ENCODE data around the gene IL31RA.

IL31RA gene

DNA sequence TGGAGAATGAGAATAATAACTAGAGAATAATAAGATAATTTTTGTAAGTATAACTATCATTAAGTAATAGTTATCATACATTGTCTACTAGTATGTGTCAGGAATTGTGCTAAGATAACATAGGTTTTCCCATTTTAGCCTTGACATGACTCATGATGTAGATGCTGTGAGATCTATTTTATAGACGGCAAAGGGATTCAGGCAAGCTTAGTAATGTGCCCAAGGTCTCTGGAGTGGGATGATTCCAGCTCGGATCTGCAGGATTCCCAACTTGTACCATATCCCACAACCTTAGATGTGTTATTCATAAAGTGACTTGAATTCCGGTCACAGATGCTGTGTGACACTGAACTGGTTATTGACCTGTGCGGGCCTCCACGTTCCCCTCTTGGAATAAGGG is 51.5 kb downstream of the IL31RA start:
- ATAC-seq (no peak), DNase-seq (no peak)
- peak overlapping the region; percentile 39 for H3K4me3 Mint-ChIP-seq
- H3K4me1 Mint-ChIP-seq: peaks cover 44% of the 10 kb centered on the region
- no peaks in the 10 kb centered on the region for H3K36me3 Mint-ChIP-seq (ENCODE audit: low read depth)
- H3K27ac Mint-ChIP-seq: no peak overlapping the region
- H3K9me3 Mint-ChIP-seq: no peaks in the 10 kb centered on the region
- H3K27me3 Mint-ChIP-seq: peaks cover 18% of the 10 kb centered on the region

DNA sequence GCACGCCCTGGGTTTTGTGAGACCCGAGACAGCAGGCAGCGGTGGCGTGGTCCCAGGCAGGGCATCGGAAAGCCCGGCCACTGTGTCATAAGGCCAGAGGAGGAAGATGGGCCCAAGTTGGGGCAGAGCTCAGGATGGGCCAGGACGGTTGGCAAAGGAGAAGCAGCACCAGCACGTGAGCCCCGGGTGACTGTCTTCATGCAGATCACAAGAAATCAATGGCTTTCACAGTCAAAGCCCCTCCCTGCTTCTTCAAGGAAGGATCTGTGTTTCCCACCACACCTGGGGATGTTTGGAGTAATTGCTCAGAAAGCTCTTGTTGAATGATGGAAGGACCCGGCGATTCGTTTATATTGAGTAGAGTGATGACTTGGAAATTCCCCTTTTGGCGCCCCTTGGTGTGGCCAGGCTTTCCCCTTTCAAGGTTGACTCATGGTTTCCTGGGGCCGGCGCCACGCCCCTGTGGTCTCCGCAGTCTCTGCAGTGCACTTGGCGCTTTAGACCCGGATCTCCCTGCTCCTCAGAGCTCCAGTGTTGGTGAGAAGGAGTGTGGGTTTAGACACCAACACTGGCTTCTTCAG is 52.1 kb downstream of the IL31RA start:
- Mint-ChIP-seq H3K4me3 (peak overlapping the region; percentile 44), H3K27ac (peak overlapping the region; percentile 74)

DNA sequence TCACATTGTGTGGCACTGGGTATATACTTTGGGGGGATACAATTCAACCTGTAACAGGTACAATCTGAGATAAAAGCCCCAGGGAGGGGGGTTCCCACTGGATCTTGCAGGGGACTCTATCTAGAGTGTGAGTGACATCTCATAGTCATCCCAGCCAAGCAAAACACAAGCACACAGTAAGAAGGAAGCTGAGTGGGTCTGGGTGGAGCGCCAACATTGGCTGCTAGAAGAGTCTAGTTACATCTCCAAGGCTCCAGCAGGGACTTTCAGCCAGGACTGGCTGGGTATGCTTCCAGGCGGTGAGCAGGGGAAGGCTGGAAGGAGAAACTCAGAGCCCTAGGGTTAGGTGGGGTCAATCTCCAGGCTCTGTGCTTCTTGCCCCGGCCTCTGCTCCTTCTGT is 53.0 kb downstream of the IL31RA start:
- Mint-ChIP-seq H3K4me1 (peaks cover 40% of the 10 kb centered on the region), H3K27ac (no peak overlapping the region), H3K4me3 (no peak overlapping the region)

More for the DNA sequence above, 52.1 kb downstream of the IL31RA start:
- peak; percentile 93 for ATAC-seq
- Mint-ChIP-seq H3K9me3 (no peaks in the 10 kb centered on the region), H3K27me3 (peaks cover 18% of the 10 kb centered on the region), H3K4me1 (peaks cover 41% of the 10 kb centered on the region), H3K36me3 (ENCODE audit: low read depth) (no peaks in the 10 kb centered on the region)
- peak; percentile 84 for DNase-seq

DNA sequence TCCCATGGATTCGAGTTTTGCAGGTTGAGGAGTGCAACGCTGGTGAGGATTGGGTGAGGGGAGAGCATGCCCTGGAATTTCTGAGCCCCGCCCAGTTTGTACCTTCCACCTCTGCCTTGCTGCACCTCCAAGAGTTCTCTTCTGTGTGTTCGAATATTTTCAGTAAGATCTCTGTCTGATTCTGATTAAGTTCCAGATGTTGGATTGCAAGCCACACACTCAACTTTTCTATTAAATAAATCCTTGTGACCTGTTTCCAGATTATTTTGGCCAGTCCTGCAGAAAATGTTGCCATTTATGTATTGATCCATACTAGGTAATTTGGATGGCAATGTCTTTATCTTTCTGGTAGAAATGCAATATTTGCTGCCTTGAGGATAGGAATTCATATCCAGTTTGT is 54.1 kb downstream of the IL31RA start:
- Mint-ChIP-seq H3K4me1 (peaks cover 29% of the 10 kb centered on the region), H3K4me3 (no peak overlapping the region), H3K27ac (no peak overlapping the region), H3K36me3 (ENCODE audit: low read depth) (no peaks in the 10 kb centered on the region), H3K27me3 (peaks cover 17% of the 10 kb centered on the region), H3K9me3 (peaks cover 3% of the 10 kb centered on the region)
- DNase-seq (no peak), ATAC-seq (no peak)

More for the DNA sequence above, 53.0 kb downstream of the IL31RA start:
- DNase-seq (no peak), ATAC-seq (no peak)
- Mint-ChIP-seq H3K9me3 (no peaks in the 10 kb centered on the region), H3K27me3 (peaks cover 18% of the 10 kb centered on the region), H3K36me3 (ENCODE audit: low read depth) (no peaks in the 10 kb centered on the region)

DNA sequence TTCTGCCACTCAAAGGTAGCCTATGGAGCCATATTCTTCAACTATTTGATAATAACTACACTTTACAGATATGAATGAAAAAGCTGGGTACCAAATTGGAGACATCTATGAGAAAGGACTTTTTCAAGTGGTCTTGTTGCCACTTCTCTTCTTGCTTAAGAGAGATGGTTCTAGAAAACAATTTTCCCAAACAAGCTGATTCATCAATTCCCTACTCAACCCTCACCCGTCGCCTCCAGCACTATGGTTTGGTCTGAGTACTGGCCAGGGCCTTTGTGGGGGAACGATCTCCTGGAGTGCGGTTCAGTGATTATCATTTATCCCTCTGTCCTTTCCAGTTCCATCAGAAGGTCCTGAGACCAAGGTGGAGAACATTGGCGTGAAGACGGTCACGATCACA is 56.8 kb downstream of the IL31RA start:
- H3K4me3 Mint-ChIP-seq: no peak overlapping the region
- ATAC-seq: no peak
- peaks cover 3% of the 10 kb centered on the region for H3K9me3 Mint-ChIP-seq
- H3K27ac Mint-ChIP-seq: no peak overlapping the region
- H3K36me3 Mint-ChIP-seq (ENCODE audit: low read depth): no peaks in the 10 kb centered on the region
- peaks cover 16% of the 10 kb centered on the region for H3K27me3 Mint-ChIP-seq
- no peak for DNase-seq
- H3K4me1 Mint-ChIP-seq: peaks cover 27% of the 10 kb centered on the region

DNA sequence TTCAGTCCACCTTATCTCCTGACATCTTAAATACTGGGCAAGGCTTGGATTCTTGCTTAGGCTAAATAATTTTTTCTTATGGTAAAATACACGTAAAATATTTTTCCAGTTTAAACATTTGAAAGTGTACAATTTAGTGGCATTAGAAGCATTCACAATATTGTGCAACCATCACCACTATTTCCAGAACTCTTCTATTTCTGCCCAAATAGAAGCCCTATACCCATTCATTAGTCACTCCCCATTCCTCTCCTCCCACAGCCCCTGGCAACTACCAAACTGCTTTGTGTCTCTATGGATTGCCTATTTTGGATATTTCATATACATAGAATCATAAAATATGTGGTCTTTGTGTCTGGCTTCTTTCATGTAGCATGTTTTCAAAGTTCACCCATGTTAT is 57.6 kb downstream of the IL31RA start:
- DNase-seq (no peak), ATAC-seq (no peak)
- H3K36me3 Mint-ChIP-seq (ENCODE audit: low read depth): no peaks in the 10 kb centered on the region
- peaks cover 18% of the 10 kb centered on the region for H3K4me1 Mint-ChIP-seq
- H3K27me3 Mint-ChIP-seq: peaks cover 14% of the 10 kb centered on the region
- H3K4me3 Mint-ChIP-seq: no peak overlapping the region
- peaks cover 3% of the 10 kb centered on the region for H3K9me3 Mint-ChIP-seq
- H3K27ac Mint-ChIP-seq: no peak overlapping the region

DNA sequence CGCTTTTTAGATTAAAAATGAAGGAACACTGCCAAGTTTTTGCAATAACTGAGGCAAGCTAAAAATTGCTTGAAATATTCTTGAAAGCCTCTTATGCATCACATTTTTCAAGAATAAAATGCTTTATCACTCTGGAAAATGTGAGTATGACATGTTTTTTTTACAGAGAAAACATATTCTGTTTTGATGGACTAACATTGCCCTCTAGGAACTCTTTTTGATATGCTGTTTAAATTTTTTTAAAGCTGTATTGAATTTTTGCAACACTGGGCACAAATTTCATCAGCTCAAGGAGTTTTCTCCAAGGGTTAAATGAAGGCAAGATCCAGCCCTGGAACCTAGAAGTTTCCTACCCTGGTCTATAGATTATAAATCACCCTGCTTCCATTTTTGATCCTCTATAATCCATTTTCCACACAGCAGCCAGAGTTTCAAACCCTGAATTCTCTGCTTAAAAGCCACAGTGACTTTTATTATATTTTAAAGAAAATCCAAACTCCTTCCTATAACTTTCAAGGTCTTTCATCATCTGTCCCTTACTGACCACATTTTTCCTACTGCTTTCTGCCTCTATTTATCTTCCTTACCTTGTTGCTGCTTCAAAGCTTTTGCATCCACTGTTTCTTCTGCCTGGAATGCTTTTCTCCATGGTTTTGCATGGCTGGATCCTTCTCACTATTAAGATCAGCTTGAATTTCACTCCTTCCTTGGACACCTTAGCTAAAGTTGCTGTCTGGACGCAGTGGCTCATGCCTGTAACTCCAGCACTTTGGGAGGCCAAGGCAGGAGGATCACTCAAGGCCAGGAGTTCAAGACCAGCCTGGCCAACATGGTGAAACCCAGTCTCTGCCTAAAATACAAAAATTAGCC is 60.9 kb downstream of the IL31RA start:
- Mint-ChIP-seq H3K9me3 (peaks cover 3% of the 10 kb centered on the region), H3K4me3 (no peak overlapping the region), H3K36me3 (ENCODE audit: low read depth) (no peaks in the 10 kb centered on the region), H3K27me3 (peaks cover 4% of the 10 kb centered on the region), H3K4me1 (peaks cover 15% of the 10 kb centered on the region), H3K27ac (peak overlapping the region; percentile 40)
- DNase-seq (no peak), ATAC-seq (no peak)

DNA sequence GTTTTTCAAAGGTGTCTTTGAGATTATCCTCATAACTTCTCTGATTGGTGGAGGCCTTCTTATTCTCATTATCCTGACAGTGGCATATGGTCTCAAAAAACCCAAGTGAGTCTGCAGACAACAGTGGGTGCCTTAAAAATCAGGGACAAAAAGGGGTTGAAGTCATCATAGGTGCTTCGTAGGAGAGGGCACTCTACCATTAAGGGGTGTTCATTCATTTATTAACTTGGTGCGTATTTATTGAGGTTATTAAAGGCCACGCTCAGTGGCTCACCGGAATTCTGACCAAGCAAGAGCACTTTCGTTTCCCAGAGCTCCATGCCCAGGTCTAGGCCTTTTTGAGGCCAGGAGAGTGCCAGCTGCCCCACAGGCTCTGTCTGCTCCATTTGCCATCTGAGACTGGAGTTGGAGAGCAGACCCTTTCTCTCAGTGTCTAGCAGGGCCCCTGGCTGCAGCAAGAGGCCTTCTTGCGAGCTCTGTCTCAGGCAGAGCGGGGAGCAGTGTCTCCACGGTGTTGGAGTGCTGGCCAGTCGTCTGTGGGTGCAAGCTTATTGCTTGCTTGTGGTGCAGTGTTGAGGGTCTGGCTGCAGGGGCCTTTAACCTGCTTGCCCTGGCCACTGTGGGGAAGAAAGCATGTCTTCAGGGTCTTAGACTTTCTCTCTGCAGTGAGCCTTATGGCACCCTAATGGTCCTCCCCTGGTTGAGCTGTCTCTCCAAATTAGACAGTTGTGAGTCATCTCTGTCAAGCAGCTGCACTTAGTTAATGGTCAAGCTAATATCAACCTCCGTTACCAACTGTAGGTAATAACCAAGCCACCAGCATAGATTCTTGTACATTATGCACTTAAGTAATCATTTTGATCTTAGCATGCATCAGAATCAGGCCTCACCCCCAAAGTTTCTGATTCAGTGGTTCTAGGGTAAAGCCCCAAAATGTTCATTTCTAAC is 62.6 kb downstream of the IL31RA start:
- peaks cover 25% of the 10 kb centered on the region for H3K4me1 Mint-ChIP-seq
- no peak for DNase-seq
- peaks cover 4% of the 10 kb centered on the region for H3K27me3 Mint-ChIP-seq
- H3K4me3 Mint-ChIP-seq: no peak overlapping the region
- H3K27ac Mint-ChIP-seq: no peak overlapping the region
- ATAC-seq: no peak
- peaks cover 3% of the 10 kb centered on the region for H3K9me3 Mint-ChIP-seq
- H3K36me3 Mint-ChIP-seq (ENCODE audit: low read depth): no peaks in the 10 kb centered on the region

DNA sequence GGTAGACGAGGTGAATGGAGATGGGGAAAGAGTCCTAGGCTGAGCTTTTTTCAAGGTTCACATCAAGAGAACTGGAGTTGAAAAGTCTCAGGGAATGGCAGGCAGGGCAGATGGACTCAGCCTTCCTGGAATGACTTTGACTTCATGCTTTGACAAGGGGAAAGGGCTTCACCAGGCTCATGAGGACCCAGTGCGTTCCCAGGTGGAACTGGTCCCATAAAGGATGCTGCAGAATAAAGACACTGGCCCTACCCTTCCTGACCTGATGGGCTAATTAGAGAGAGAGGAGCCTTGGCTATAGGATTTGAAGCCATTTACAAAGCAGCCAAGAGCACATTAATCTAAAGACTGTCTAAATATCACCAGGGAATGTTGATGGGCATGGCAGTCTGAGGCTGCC is 63.8 kb downstream of the IL31RA start:
- peaks cover 4% of the 10 kb centered on the region for H3K27me3 Mint-ChIP-seq
- ATAC-seq (no peak), DNase-seq (no peak)
- no peak overlapping the region for H3K4me3 Mint-ChIP-seq
- H3K36me3 Mint-ChIP-seq (ENCODE audit: low read depth): no peaks in the 10 kb centered on the region
- peaks cover 33% of the 10 kb centered on the region for H3K4me1 Mint-ChIP-seq
- H3K9me3 Mint-ChIP-seq: peaks cover 2% of the 10 kb centered on the region
- no peak overlapping the region for H3K27ac Mint-ChIP-seq

DNA sequence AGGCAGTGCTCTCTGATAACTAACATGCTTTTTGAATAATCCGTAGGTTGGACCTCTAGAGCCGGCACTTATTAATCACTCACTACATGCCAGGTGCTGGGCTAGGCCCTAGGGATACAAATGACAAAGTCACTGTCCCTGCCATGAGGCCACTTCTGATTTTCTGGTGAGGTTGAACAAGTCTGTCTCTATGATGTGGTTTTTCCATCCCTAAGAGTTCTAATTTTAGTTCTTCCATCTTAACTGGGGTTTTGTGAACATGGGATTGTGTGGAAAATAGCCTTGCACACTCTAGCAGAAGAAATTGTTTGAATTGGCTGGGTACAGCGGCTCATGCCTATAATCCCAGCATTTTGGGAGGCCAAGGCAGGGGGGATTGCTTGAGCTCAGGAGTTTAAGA is 64.6 kb downstream of the IL31RA start:
- peaks cover 33% of the 10 kb centered on the region for H3K4me1 Mint-ChIP-seq
- H3K36me3 Mint-ChIP-seq (ENCODE audit: low read depth): no peaks in the 10 kb centered on the region
- no peak overlapping the region for H3K27ac Mint-ChIP-seq
- H3K9me3 Mint-ChIP-seq: no peaks in the 10 kb centered on the region
- DNase-seq: no peak
- no peak for ATAC-seq
- H3K27me3 Mint-ChIP-seq: no peaks in the 10 kb centered on the region
- H3K4me3 Mint-ChIP-seq: no peak overlapping the region

DNA sequence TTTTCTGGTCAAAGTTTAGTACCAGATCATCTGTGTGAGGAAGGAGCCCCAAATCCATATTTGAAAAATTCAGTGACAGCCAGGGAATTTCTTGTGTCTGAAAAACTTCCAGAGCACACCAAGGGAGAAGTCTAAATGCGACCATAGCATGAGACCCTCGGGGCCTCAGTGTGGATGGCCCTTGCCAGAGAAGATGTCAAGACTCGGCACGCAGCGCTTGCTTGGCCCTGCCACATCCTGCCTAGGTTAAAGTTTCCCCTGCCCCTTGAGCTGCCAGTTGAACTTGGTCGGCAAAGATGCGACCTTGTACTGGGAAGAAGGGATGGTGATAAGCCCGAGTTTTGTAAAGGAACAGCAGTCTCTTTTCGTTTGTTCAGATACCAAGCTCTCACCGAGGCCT is 65.8 kb downstream of the IL31RA start:
- ATAC-seq: no peak
- no peaks in the 10 kb centered on the region for H3K27me3 Mint-ChIP-seq

DNA sequence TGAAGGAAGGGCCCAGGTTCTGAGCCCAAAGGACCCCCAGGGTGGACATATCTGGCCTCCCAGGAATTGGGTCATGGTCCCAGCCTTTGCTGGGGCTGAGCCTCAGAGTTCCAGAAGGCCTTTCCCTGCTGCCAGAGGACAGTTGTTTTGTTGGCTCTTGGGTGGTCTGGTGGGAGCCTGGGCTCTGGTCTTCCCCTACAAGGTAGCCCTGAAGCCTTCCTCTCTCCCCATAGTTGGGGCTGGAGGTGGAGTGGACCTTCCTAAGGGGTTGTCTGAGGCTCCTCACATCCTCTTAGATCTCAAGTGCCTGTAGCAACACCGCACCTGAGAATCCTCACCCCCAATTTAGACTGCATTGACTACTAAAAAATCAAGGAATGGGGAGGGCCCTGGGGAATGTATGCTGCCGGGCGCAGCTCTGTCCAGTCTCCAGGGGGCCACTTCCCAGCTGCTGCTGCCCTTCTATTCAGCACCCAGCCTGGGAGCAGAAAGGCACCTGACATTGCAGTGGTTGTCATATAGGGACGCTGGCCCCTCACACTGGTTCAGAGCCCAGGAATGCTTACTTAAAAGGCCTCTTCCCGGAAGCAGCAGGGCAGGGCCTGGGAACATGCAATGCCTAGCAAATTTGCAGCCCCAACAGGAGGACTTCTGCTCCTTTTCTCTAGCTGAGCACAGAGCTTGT is 66.4 kb downstream of the IL31RA start:
- Mint-ChIP-seq H3K36me3 (ENCODE audit: low read depth) (no peaks in the 10 kb centered on the region), H3K4me3 (no peak overlapping the region), H3K4me1 (peaks cover 23% of the 10 kb centered on the region), H3K27ac (no peak overlapping the region), H3K9me3 (no peaks in the 10 kb centered on the region), H3K27me3 (no peaks in the 10 kb centered on the region)
- DNase-seq: no peak
- ATAC-seq: no peak

More for the DNA sequence above, 65.8 kb downstream of the IL31RA start:
- H3K27ac Mint-ChIP-seq: no peak overlapping the region
- H3K9me3 Mint-ChIP-seq: no peaks in the 10 kb centered on the region
- H3K4me3 Mint-ChIP-seq: no peak overlapping the region
- H3K36me3 Mint-ChIP-seq (ENCODE audit: low read depth): no peaks in the 10 kb centered on the region
- DNase-seq: no peak
- peaks cover 26% of the 10 kb centered on the region for H3K4me1 Mint-ChIP-seq

DNA sequence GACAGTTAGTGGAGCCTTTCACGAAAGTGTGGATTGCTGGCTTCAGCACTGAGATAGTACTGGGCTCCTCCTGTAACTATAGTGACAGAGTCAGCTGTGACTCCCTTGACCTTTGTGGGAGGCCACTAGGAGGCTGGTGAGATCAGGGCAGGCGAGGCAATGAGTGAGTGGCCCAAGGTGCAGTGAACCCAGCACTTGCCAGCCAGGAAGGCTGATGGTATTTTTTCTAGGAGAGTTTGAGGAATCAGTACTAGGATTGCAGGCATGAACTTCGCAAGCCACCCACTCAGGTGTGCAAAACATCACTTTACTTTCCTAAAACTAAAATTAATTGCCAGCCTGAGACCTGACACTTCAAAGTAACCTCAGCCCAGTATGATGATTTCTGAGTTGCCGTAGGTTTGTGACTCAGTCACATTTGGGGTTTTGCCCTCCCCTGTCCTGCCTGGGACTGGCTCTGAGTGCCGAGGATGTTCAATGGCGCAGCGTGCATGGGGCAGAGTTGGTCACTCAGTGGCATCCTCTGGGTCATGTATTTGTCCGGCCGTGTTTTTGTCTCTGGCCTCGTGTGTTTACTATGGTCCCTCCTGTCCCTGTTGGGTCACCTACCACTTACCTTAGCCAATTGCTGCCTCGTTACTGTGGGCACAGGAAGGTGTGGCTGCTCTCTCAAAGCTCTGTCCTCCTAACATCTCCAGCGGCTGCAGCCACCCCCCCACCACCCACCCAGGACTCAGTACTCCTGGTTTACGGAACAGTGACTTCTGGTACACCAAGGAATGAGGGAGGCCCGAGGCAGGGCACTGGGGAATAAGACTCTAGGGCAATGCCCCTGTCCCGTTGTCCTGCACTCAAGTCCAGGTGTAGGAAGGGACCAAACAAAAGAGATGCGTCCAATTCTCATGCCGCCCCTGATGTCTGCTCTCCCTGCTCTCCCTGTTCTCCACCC is 67.2 kb downstream of the IL31RA start:
- Mint-ChIP-seq H3K27ac (no peak overlapping the region), H3K4me1 (peaks cover 29% of the 10 kb centered on the region), H3K36me3 (ENCODE audit: low read depth) (no peaks in the 10 kb centered on the region), H3K9me3 (no peaks in the 10 kb centered on the region), H3K4me3 (no peak overlapping the region), H3K27me3 (no peaks in the 10 kb centered on the region)
- ATAC-seq (peak; percentile 95), DNase-seq (peak; percentile 31)
